Subcutaneous abdominal adipose tissue (tissue), 5 donors: ENCODE data around the gene CD22.
"Not testable (repeated sequence)": the region's sequence is repeated elsewhere in the genome, so short reads cannot be mapped to it uniquely, and the experiment has no call there.

Source experiments
- H3K27ac ChIP-seq: one replicate; pipeline ENCODE4 v1.7.0; 2013; ENCODE audit warnings: low read depth, mild to moderate bottlenecking, inconsistent platforms, low read length, moderate library complexity
- H3K27me3 ChIP-seq, 5 donors: one replicate each; pipeline ENCODE4 v1.7.0; 2013; ENCODE audit warnings: low read length in 5 of 5, inconsistent platforms in 1 of 5; ENCODE audit not compliant: control insufficient read depth in 5 of 5, insufficient read depth in 4 of 5
- H3K36me3 ChIP-seq, 5 donors: one replicate each; pipeline ENCODE4 v1.7.0; 2013; ENCODE audit warnings: low read length in 5 of 5; ENCODE audit not compliant: control insufficient read depth in 5 of 5, insufficient read depth in 5 of 5
- H3K4me1 ChIP-seq, 5 donors: one replicate each; pipeline ENCODE4 v1.7.0; 2013; ENCODE audit warnings: low read length in 5 of 5, mild to moderate bottlenecking in 3 of 5, moderate library complexity in 1 of 5; ENCODE audit not compliant: control insufficient read depth in 5 of 5, insufficient read depth in 5 of 5
- H3K4me3 ChIP-seq, 5 donors: one replicate each; pipeline ENCODE4 v1.7.0; 2013; ENCODE audit warnings: low read length in 5 of 5, low read depth in 1 of 5
- H3K9ac ChIP-seq, 5 donors: one replicate each; pipeline ENCODE4 v1.7.0; 2013; ENCODE audit warnings: low read length in 5 of 5, mild to moderate bottlenecking in 4 of 5, moderate library complexity in 3 of 5
- H3K9me3 ChIP-seq, 5 donors: one replicate each; pipeline ENCODE4 v1.7.0; 2013; ENCODE audit warnings: low read length in 5 of 5; ENCODE audit not compliant: control insufficient read depth in 5 of 5
- donor health status: healthy.
- donor health status: healthy.
- donor health status: healthy.
- donor health status: healthy.
- donor health status: healthy.

The CD22 gene

GRCh38 chr19:35362261-35363000, 33.4 kb downstream of the CD22 start:
- Histone ChIP-seq H3K4me3 (no peak overlapping the region), H3K4me1 (peaks cover 0 to 13% (median 8%) of the 10 kb centered on the region in 5 donors), H3K36me3 (no peaks in the 10 kb centered on the region), H3K27ac (no peak overlapping the region), H3K27me3 (peaks cover 0 to 13% (median 3%) of the 10 kb centered on the region in 5 donors), H3K9me3 (no peaks in the 10 kb centered on the region), H3K9ac (no peak overlapping the region)

GRCh38 chr19:35363001-35363590, 34.1 kb downstream of the CD22 start:
- Histone ChIP-seq H3K4me1 (peaks cover 0 to 7% (median 3%) of the 10 kb centered on the region in 5 donors), H3K9ac (no peak overlapping the region), H3K27ac (no peak overlapping the region), H3K27me3 (peaks cover 0 to 13% (median 3%) of the 10 kb centered on the region in 5 donors), H3K36me3 (no peaks in the 10 kb centered on the region), H3K4me3 (no peak overlapping the region), H3K9me3 (no peaks in the 10 kb centered on the region)

GRCh38 chr19:35363711-35364425, 34.9 kb downstream of the CD22 start:
- Histone ChIP-seq H3K27me3 (peaks cover 0 to 13% (median 3%) of the 10 kb centered on the region in 5 donors), H3K27ac (no peak overlapping the region), H3K36me3 (no peaks in the 10 kb centered on the region), H3K4me3 (no peak overlapping the region), H3K4me1 (peaks cover 0 to 3% (median 0%) of the 10 kb centered on the region in 5 donors), H3K9ac (no peak overlapping the region), H3K9me3 (no peaks in the 10 kb centered on the region)

- no peaks in the 10 kb centered on the region for H3K36me3 ChIP-seq
- H3K27me3 ChIP-seq = peaks cover 0 to 13% (median 3%) of the 10 kb centered on the region in 5 donors
- peaks cover 0 to 3% (median 0%) of the 10 kb centered on the region in 5 donors for H3K4me1 ChIP-seq
- H3K9ac ChIP-seq = no peak overlapping the region
- no peak overlapping the region for H3K4me3 ChIP-seq
- H3K9me3 ChIP-seq = peaks cover 0 to 3% (median 0%) of the 10 kb centered on the region in 5 donors
- no peak overlapping the region for H3K27ac ChIP-seq
Measured at GRCh38 chr19:35365303-35365702, 36.3 kb downstream of the CD22 start.

- H3K4me1 ChIP-seq = no peaks in the 10 kb centered on the region
Measured at GRCh38 chr19:35368378-35368777, 39.4 kb downstream of the CD22 start.

GRCh38 chr19:35369522-35369921, 40.5 kb downstream of the CD22 start:
- H3K4me3 ChIP-seq = no peak overlapping the region
- no peaks in the 10 kb centered on the region for H3K27me3 ChIP-seq
- H3K9me3 ChIP-seq = peaks cover 0 to 3% (median 0%) of the 10 kb centered on the region in 5 donors
- no peak overlapping the region for H3K27ac ChIP-seq
- no peaks in the 10 kb centered on the region for H3K4me1 ChIP-seq
- no peak overlapping the region for H3K9ac ChIP-seq
- H3K36me3 ChIP-seq = no peaks in the 10 kb centered on the region

More at GRCh38 chr19:35368378-35368777, 39.4 kb downstream of the CD22 start:
- Histone ChIP-seq H3K27me3 (no peaks in the 10 kb centered on the region), H3K9me3 (peaks cover 0 to 3% (median 0%) of the 10 kb centered on the region in 5 donors), H3K36me3 (no peaks in the 10 kb centered on the region), H3K27ac (no peak overlapping the region), H3K9ac (no peak overlapping the region), H3K4me3 (no peak overlapping the region)

- no peak within 1 kb of the TSS for H3K4me3 ChIP-seq
- H3K9ac ChIP-seq = no peak within 1 kb of the TSS
- no peak within 1 kb of the TSS for H3K27ac ChIP-seq
- no peaks in the 10 kb centered on the region for H3K27me3 ChIP-seq
- no peaks in the 10 kb centered on the region for H3K36me3 ChIP-seq
- H3K4me1 ChIP-seq = no peaks in the 10 kb centered on the region
- peaks cover 0 to 3% (median 0%) of the 10 kb centered on the region in 5 donors for H3K9me3 ChIP-seq
Measured at GRCh38 chr19:35370722-35371121, 41.7 kb downstream of the CD22 start, which contains the start of gene GPR42. GPR42 (plus strand) TSS chr19:35371068; CDS start chr19:35371360, 292 bp downstream.

GRCh38 chr19:35373492-35373891, 44.5 kb downstream of the CD22 start:
- no peak overlapping the region for H3K4me3 ChIP-seq
- peaks cover 0 to 4% (median 3%) of the 10 kb centered on the region in 5 donors for H3K9me3 ChIP-seq
- no peak overlapping the region for H3K27ac ChIP-seq
- H3K27me3 ChIP-seq = no peaks in the 10 kb centered on the region
- H3K4me1 ChIP-seq = peaks cover 0 to 3% (median 0%) of the 10 kb centered on the region in 5 donors
- no peak overlapping the region for H3K9ac ChIP-seq
- H3K36me3 ChIP-seq = no peaks in the 10 kb centered on the region

- H3K27me3 ChIP-seq, H3K4me1 ChIP-seq: not testable (repeated sequence)
Measured at GRCh38 chr19:35374031-35374430, 45.0 kb downstream of the CD22 start.

More at GRCh38 chr19:35374031-35374430, 45.0 kb downstream of the CD22 start:
- not testable (repeated sequence) for H3K4me3 ChIP-seq, H3K27ac ChIP-seq, H3K36me3 ChIP-seq, H3K9me3 ChIP-seq, H3K9ac ChIP-seq
